GM20431 (cell line): ENCODE measurements around the gene PRKACA.

ENCODE experiments used
- in situ Hi-C: fragments of 300-500 bp; cut with MseI, MboI; formaldehyde crosslinking; loops from one replicate; pipeline ENCODE4 v1.15.0; 2020; ENCODE audit warnings: low sequenced_read_pairs; ENCODE audit not compliant: unreplicated experiment

Gene PRKACA

DNA sequence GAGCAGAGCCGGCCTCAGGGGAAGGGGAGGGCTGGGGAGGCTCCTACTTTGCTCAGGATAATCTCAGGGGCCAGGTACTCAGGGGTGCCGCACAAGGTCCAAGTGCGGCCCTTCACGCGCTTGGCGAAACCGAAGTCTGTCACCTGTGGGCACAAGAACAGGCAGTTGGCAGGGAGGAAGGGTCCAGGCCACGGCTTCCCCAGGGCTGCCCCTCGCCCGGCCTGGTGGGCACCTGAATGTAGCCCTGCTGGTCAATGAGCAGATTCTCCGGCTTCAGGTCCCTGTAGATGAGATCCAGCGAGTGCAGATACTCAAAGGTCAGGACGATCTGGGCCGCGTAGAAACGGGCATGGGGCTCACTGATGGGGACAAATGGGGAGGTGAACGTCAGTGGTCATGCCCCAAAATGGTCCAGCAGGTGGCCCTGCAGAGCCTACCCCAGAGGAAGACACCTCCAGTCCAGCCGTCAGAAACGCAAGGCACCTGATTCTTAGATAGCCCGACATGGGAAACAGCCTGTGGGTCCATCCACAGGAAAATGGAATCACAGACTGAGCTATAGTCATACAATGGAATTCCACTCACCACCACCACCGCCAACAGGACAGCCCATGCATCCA is 19.9 kb downstream of the PRKACA start:
- in situ Hi-C loops: no loop called here

DNA sequence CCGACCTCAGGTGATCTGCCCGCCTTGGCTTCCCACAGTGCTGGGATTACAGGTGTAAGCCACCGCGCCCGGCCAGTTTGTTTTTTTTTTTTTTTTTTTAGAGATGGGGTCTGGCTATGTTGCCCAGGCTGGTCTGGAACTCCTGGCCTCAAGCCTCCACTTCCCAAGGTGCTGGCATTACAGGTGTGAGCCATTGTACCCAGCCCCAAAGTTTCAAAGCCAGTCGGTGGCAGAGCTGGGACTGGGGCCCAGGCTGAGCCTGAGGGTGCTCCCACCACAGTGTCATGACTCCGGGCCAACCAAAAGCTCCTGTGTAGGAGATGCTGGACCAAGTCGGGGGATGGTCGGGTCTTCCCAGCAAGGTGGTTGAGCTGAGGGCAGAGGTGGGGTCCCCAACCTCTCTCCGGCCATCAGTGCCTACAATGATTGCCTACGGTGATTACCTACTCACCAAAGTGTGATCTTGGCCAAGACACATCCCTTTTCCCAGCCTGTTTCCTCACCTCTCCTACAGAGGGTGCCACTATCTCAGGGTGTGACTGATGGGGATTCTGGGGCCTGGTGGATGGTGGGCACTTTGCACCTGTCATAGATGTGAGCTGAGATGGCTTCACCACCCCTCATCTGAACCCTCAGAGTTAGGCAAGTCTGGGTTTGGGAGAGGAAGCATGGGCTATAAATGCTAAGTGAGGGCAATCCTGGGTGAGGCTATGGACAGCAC is 21.1 kb downstream of the PRKACA start:
- in situ Hi-C loops: no loop called here

- in situ Hi-C loops: no loop called here
Measured at GRCh38 chr19:14094854-14095253, 22.7 kb downstream of the PRKACA start.

- in situ Hi-C loops: no loop called here
Measured at GRCh38 chr19:14093117-14093823, 24.3 kb downstream of the PRKACA start.

- in situ Hi-C loops: no loop called here
Measured at GRCh38 chr19:14091813-14092462, 25.6 kb downstream of the PRKACA start.

DNA sequence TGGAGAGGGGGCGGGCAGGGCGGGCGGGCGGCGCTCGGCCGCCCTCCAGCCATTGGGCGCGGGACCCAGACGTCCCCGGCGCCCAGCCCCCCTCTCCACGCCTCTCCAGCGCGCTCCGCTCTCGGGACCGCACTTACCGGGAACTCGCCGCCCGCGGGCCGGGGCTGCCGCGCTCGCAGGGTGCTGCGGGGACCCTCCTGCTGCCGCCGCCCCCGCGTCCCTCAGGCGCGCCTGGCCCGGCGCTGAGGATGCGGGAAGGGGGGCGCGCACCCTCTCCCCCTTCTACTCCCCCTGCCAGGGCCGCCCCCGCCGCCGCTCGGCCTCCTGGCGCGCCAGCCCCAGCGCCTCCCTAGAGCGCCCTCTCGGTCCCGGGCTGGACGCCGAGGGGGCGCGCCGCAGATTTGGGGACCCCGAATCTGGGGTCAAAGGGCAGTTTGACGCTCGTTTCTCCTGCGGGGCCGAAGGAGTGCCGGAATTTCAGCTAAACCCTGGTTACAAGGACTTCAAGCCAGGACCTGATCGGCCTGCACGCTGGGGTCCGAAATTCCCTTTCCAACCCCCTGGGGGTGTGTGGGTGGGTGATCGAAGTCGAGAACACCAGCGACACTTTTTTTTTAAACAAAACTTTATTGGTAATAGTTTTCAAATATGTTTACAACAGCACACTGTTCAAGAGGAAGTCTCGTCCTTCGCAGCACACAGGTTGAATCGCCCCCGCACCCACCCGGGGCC is 26.3 kb downstream of the PRKACA start:
- in situ Hi-C loops: no loop called here

DNA sequence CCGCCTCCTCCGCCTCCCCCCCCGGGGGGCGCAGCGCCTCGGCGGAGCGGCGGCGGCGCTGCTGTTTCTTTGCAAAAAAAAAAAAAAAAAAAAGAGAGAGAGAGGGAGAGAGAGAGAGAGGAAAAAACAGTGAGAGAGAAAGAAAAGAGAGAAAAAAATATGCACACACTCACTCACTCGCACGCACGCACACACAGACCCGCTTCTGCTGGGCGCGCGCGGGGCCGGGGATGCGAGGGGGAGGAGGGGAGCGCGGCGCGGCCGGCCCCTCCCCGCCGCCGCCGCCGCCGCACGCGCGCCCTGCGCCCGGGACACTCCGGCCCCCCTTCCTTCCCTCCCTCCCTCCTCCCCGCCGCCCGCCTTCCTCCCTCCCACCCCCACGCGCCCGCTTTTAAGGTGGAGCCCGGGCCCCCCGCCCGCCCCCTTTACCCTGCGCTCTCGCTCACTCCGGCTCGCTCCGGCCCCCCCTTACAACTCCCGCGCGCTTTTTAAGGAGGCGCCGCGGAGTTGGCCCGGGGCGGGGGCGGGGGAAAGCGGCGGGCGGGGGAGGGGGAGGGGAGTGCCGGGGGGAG is 27.0 kb downstream of the PRKACA start, which contains the start of gene SAMD1:
Gene SAMD1, minus strand, starts transcription at position 243 of the 572 bp plus-strand sequence.
- in situ Hi-C loops: no loop called here

DNA sequence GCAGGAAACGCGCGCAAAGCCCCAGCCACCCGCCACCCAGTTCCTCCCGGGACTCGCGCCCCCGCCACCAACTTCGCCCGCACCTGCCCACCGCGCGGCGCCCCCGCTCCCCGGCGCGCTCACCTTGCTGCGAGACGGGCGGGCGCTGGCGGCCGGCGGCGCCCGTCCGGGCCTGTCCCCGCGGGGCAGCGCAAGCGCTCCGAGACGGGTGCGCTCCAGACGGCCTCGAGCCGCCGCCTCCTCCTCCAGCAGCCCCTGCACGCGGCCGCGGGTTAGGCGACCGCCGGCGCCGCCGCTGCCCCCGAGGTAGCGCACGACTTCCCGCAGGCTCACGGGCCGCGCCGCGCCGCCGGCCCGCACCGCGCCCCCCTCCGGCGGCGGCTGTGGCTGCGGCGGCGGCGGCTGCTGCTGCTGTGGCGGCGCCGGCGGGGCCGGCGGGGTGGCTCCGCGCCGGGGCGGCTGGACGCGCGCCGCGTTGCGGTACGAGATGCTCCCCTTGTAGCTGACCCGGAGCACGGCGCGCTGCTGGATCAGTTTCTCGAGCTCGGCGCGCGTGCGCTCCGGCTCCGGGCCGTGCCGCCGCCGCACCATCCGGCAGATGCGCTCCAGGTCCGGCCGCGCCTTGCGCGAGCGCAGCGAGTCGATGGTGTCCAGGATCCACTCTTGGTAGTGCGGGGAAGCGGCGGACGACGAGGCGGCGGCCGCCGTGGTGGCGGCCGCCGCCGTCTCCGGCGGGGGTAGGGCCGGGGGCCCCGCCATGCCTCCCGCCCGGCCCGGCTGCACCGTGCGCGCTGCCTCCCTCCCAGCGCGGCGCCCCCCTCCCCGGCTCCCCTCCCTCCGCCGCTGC is 27.7 kb downstream of the PRKACA start:
- in situ Hi-C loops: no loop called here

DNA sequence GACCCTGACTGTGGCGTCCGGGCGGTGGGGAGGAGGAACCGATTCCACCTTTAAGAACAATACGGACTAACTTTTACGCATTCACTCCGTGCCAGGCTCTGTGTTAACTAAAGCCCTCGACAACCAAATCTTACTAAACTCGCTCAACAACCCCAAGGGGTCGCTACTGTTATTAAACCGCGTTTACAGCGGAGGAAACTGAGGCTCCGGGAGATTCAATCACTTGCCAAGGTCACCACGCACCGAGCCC is 28.2 kb downstream of the PRKACA start:
- in situ Hi-C loops: no loop called here

DNA sequence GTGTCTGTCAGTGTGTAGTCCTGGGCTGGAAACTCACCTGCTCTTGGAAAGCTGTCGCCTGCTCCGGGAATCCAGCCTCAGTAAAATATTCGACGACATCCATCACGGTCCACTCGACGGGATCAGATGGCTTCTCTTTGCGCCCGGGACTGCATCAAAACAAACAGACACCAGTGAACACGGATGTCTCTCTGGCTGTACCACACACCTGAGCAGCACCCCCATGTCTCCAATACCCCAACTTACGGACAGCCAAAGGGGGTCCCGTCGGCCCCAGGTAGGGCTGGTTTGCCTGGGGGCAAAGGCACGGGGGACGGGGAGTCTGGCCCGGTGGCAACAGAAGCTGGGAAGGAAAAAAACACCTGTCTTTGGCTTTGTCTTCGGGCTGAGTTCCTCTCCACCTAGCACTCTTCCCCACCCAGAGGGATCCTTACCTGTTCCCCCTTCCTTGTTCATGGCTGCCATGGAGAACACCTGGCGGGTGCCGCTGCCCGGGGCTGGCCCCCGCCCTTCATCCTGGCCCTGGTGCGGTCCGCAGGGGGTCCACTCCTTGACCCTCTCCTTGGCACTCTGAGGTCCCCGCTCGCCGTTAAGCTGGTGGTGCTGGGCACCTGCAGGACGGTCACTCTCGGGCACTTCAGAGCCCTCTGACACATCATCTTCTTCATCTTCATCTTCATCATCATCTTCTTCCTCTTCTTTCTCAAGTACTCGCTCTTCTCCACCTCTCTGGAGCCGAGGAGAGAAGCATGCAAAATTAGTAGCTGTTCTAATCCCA is 28.7 kb downstream of the PRKACA start:
- in situ Hi-C loops: no loop called here

- in situ Hi-C loops: no loop called here
Measured at GRCh38 chr19:14086098-14086497, 31.5 kb downstream of the PRKACA start.

GRCh38 chr19:14085309-14085995 is 32.1 kb downstream of the PRKACA start, which contains the start of gene C19orf67:
Gene C19orf67, minus strand, starts transcription at chr19:14085783. Its CDS starts 156 bp downstream, at chr19:14085627.
- in situ Hi-C loops: no loop called here

GRCh38 chr19:14082675-14082960 is 34.9 kb downstream of the PRKACA start:
- in situ Hi-C loops: no loop called here

DNA sequence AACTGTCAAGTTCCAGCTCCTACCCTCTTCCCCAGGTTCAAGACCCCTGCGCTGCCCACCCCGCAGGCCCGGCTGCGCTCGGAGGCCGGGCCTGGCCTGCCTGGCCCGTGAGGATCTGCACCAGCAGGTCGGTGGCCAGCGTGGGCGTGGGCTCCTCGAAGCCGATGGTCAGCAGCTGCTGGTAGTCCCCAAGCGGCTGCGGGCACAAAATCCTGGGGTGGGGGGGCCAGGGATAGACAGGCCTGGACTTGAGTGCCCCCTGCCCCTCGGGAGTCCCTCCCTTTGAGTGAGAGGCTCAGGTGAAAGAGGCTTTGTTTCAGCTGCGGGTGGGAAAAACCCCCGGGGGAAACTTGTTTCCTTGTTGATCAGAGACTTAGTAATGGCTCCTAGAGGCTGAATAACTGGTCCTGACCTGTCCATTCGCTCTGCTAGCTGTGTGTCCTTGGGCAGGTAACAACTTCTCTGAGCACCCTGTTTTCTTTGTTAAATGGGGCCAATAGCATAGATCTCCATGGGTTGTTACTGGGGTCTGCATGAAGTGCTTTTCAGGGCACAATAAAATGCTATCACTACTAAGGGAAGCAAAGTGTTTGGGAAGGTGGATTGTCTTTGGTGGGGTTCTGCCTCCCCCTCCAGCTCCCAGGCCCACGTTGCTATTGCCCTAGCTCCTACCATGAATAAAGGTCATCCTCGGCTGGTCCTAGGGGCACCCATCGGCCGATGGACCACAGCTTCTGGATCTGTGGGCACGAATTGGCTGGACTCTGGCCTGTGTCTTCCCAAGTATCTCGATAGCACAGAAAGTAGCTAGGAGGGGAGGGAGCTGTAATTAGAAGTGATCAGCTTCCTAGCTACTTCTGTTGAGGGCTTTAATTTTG is 35.5 kb downstream of the PRKACA start:
- in situ Hi-C loops: no loop called here

GRCh38 chr19:14080887-14081796 is 36.4 kb downstream of the PRKACA start:
- in situ Hi-C loops: no loop called here

DNA sequence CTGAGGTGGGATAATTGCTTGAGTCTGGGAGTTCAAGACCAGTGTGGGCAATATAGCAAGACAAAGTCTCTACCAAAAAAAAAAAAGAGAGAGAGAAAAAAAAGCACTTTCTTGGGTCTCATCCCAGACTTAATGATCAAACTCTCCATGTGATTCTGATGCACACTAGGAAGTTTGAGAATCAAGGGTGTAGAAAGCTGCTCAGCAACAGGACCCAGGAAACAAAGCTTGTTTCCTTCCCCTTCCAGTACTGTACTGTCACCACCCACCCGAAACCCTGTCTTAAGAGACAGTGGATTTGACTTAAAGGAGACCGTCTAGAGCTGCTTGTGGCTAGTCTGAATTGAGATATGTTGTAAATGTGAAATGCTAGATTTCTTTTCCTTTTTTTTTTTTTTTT is 39.2 kb downstream of the PRKACA start:
- in situ Hi-C loops: no loop called here
